Measurements from ENCODE around the gene PRDX5. TPM values are rescaled to one million over a fixed set of nuclear protein-coding genes. Genes with fewer than 3 reads are reported as not detected.

Gene PRDX5
- total RNA-seq, 1 experiment from 2014 or later = 228 TPM

DNA sequence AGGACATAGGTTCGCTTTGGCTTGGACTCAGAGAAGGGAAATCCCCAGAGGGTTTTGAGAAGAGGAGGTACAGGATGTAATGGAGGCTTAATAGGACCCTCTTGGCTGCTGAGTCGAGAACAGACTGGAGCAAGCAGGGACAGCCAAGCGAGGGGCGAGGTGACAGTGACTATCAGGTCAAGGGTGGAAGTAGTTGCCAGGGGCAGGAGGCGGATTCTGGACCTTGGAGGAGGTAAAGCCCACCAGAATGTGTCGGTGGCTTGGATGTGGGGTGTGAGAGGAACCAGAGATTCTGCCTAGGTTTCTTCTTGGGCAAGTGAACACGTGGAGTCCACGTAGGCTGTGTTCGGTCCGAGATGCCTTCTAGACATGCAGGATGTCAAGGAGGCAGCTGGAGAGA lies 5.0 kb upstream of the PRDX5 start:
- Histone ChIP-seq H2BK15ac (ENCODE audit: low read depth, low read length) (no peak overlapping the region), H2BK120ac (ENCODE audit: low read depth, low read length, poor library complexity, severe bottlenecking) (no peak overlapping the region), H3K4me1 (ENCODE audit: insufficient read depth, low read length) (no peaks in the 10 kb centered on the region), H3K18ac (ENCODE audit: insufficient read length, low read depth, low read length) (no peak overlapping the region), H3K4me2 (ENCODE audit: insufficient read depth, insufficient read length, low read length) (no peak overlapping the region), H3T11ph (ENCODE audit: low read length) (no peak overlapping the region), H3K79me1 (ENCODE audit: insufficient read depth, low read depth, low read length, poor library complexity, severe bottlenecking) (no peaks in the 10 kb centered on the region), H2BK12ac (ENCODE audit: insufficient read length, low read depth, low read length) (no peak overlapping the region), H3K9ac (ENCODE audit: extremely low read depth, insufficient read length, low read length) (peak overlapping the region; percentile 27), H3K23me2 (ENCODE audit: insufficient read length, low read depth, low read length, poor library complexity, severe bottlenecking) (peaks cover 3% of the 10 kb centered on the region), H4K91ac (ENCODE audit: insufficient read length, low read depth, low read length) (no peak overlapping the region), H4K20me1 (ENCODE audit: control insufficient read depth, insufficient read depth, insufficient read length) (no peaks in the 10 kb centered on the region), H2AK5ac (ENCODE audit: insufficient read length, low read length) (no peak overlapping the region), H3K4ac (ENCODE audit: low read depth, low read length) (no peak overlapping the region), H2AFZ (ENCODE audit: low read length) (no peak overlapping the region), H3K27me3 (ENCODE audit: insufficient read depth, low read length) (no peaks in the 10 kb centered on the region), H3K56ac (ENCODE audit: insufficient read length, low read depth, low read length) (no peak overlapping the region), H3K9me3 (ENCODE audit: control insufficient read depth, low read depth, low read length) (no peaks in the 10 kb centered on the region), H4K8ac (replicated peaks; ENCODE audit: insufficient read length, low read depth, low read length) (no peak overlapping the region), H3K79me2 (ENCODE audit: insufficient read depth, low read length) (peaks cover 4% of the 10 kb centered on the region; the same call in 1 of the 2 replicates), H2BK5ac (ENCODE audit: insufficient read length, low read length) (no peak overlapping the region), H3K27ac (ENCODE audit: insufficient read length, low read depth, low read length) (no peak overlapping the region), H3K14ac (ENCODE audit: insufficient read depth, low read length) (no peak overlapping the region), H4K5ac (ENCODE audit: insufficient read length, low read depth, low read length) (no peak overlapping the region), H2BK20ac (ENCODE audit: low read depth, low read length, poor library complexity, severe bottlenecking) (no peak overlapping the region), H3K23ac (ENCODE audit: insufficient read length, low read depth, low read length) (no peak overlapping the region)
- Mint-ChIP-seq H3K9me3 (no peaks in the 10 kb centered on the region), H3K4me1 (peaks cover 7 to 8% of the 10 kb centered on the region in 2 experiments), H3K27me3 (ENCODE audit: low read depth) (no peaks in the 10 kb centered on the region), H3K4me3 (peak overlapping the region in 1 of 2 experiments; percentile 8; a peak in 1 of 5 replicates), H3K27ac (peak overlapping the region; percentile 8 to 59 (median 41); a peak in 3 of 7 replicates), H3K36me3 (ENCODE audit: insufficient read depth in 1 of 3, low read depth in 3 of 3) (peaks cover 18 to 41% (median 22%) of the 10 kb centered on the region in 3 experiments; a peak in 6 of 7 replicates)
- TF ChIP-seq CTCF (conservative IDR thresholded peaks at IDR 0.05) = no peak
- no peak for DNase-seq
- WGBS (ENCODE audit: extremely low coverage, insufficient read length, low lambda C conversion rate) = no CpG with 5 or more reads among the region's 10 CpGs
